HepG2 (cell line): ENCODE data around the gene PCSK2. TPM values are rescaled to one million over a fixed set of nuclear protein-coding genes. Genes with fewer than 3 reads are reported as not detected.

Experiments used
- ATAC-seq: fragments of 200-7000 bp; cut with Tn5 transposase; 3 replicates; pipeline ENCODE4 v1.9.1; 2020; ENCODE audit warnings: mild to moderate bottlenecking, moderate library complexity
- BruUV-seq: library from RNA; stranded (reverse); fragments of 400-500 nt; replicated peaks from 2 replicates; lab custom pipeline; 2021; lab: Mats Ljungman, UMichigan
- CTCF ChIA-PET: fragments of 300-600 bp; formaldehyde crosslinking; extraction: SDS; loops from one replicate; lab custom pipeline; 2021; ENCODE audit warnings: low total read pairs, inconsistent platforms, low intra/inter-chr PET ratio; lab: Yijun Ruan, JAX
- POLR2A ChIA-PET: fragments of 350-600 bp; sonication (Branson Sonifier 250); formaldehyde crosslinking; loops from one replicate; lab custom pipeline; 2020; ENCODE audit warnings: antibody characterized with exemption, inconsistent platforms; lab: Yijun Ruan, JAX
- DNase-seq: peaks from one replicate; pipeline ENCODE4 v3.0.0-alpha.2; 2015; ENCODE audit warnings: low spot score
- FAIRE-seq: peaks from 3 replicates; lab custom pipeline; 2011; peaks lifted over from hg19 to GRCh38; lab: Jason Lieb, UNC
- H2AFZ ChIP-seq: one replicate; pipeline ENCODE4 v1.6.1; 2011; ENCODE audit warnings: low read length, inconsistent platforms
- H3K27ac ChIP-seq: fragments of 300-600 bp; 3 replicates; pipeline ENCODE4 v1.8.0; 2011; ENCODE audit warnings: mixed run types, mild to moderate bottlenecking, mixed read lengths, low read length, inconsistent platforms; ENCODE audit not compliant: insufficient read depth; ENCODE audit errors: extremely low read length
- H3K27me3 ChIP-seq, 2 experiments: fragments of 200-600 bp in 1 of 2; 2 replicates in 1 of 2; 3 replicates in 1 of 2; pipeline versions ENCODE4 v1.6.0 to v1.8.0; 2011; ENCODE audit warnings: low read length in 2 of 2, mild to moderate bottlenecking in 2 of 2, moderate library complexity in 2 of 2, inconsistent platforms in 1 of 2; ENCODE audit not compliant: insufficient read depth in 2 of 2, control insufficient read depth in 1 of 2
- H3K36me3 ChIP-seq, 2 experiments: fragments of 200-600 bp in 1 of 2; replicated peaks in 1 of 2; 2 replicates in 1 of 2; 3 replicates in 1 of 2; pipeline versions ENCODE4 v1.5.1 to v1.8.0; 2011; ENCODE audit warnings: low read length in 2 of 2, inconsistent platforms in 1 of 2; ENCODE audit not compliant: insufficient read depth in 2 of 2, control insufficient read depth in 1 of 2
- H3K4me1 ChIP-seq: 2 replicates; pipeline ENCODE4 v1.5.1; 2012; ENCODE audit warnings: low read length, inconsistent platforms; ENCODE audit not compliant: insufficient read depth
- H3K4me2 ChIP-seq: 2 replicates; pipeline ENCODE4 v1.6.0; 2011; ENCODE audit warnings: low read depth, low read length, inconsistent platforms
- H3K4me3 ChIP-seq, 3 experiments: fragments of 200-600 bp in 1 of 3; sonication (generic), shearing (Covaris generic) in 1 of 3; replicated peaks in 1 of 3; 2 replicates each; pipeline ENCODE4 v1.5.1; 2011 to 2016; ENCODE audit warnings: low read length in 3 of 3, inconsistent platforms in 2 of 3, low read depth in 2 of 3, mild to moderate bottlenecking in 2 of 3, control low read depth in 1 of 3, mixed read lengths in 1 of 3; ENCODE audit not compliant: insufficient read depth in 1 of 3
- H3K79me2 ChIP-seq: one replicate; pipeline ENCODE4 v1.6.1; 2011; ENCODE audit warnings: low read length, inconsistent platforms; ENCODE audit not compliant: insufficient read depth
- H3K9ac ChIP-seq: 2 replicates; pipeline ENCODE4 v1.6.0; 2011; ENCODE audit warnings: mild to moderate bottlenecking, low read depth, low read length, inconsistent platforms; ENCODE audit not compliant: insufficient read depth
- H3K9me3 ChIP-seq: 2 replicates; pipeline ENCODE4 v1.5.1; 2012; ENCODE audit warnings: mild to moderate bottlenecking, low read length
- H4K20me1 ChIP-seq: 2 replicates; pipeline ENCODE4 v1.6.0; 2011; ENCODE audit warnings: inconsistent platforms, mild to moderate bottlenecking, low read length, moderate library complexity; ENCODE audit not compliant: insufficient read depth
- CC2D1A ChIP-seq: sonication (generic); formaldehyde crosslinking; IDR thresholded peaks from 2 replicates; pipeline ENCODE4 v1.8.1; 2023; ENCODE audit warnings: mild to moderate bottlenecking, missing genetic modification reagents
- DMAP1 ChIP-seq: IDR thresholded peaks from 2 replicates; pipeline ENCODE4 v1.6.1; 2016
- GTF2F1 ChIP-seq: fragments of 150-350 bp; IDR thresholded peaks from 2 replicates; pipeline ENCODE4 v1.6.1; 2014; ENCODE audit warnings: low read length
- HCFC1 ChIP-seq: fragments of 150-350 bp; IDR thresholded peaks from 2 replicates; pipeline ENCODE4 v1.6.1; 2014; ENCODE audit warnings: low read depth, low read length
- JUNB ChIP-seq: sonication (generic); formaldehyde crosslinking; IDR thresholded peaks from 2 replicates; pipeline ENCODE4 v1.8.0; 2022; ENCODE audit warnings: missing genetic modification reagents, mild to moderate bottlenecking, borderline replicate concordance
- RXRA ChIP-seq: sonication (generic); formaldehyde crosslinking; IDR thresholded peaks from 2 replicates; pipeline ENCODE4 v1.5.1; 2020; ENCODE audit warnings: missing genetic modification reagents
- SIN3B ChIP-seq: fragments of 150-350 bp; IDR thresholded peaks from 2 replicates; pipeline ENCODE4 v1.6.1; 2014; ENCODE audit warnings: low read length
- SOX5 ChIP-seq: IDR thresholded peaks from 2 replicates; pipeline ENCODE4 v1.6.1; 2016; ENCODE audit warnings: borderline replicate concordance
- ZFP1 ChIP-seq: IDR thresholded peaks from 2 replicates; pipeline ENCODE4 v1.6.1; 2016
- ZFYVE20 ChIP-seq: sonication (generic); formaldehyde crosslinking; IDR thresholded peaks from 2 replicates; pipeline ENCODE4 v1.8.0; 2023; ENCODE audit warnings: low read depth, mild to moderate bottlenecking, moderate library complexity, missing genetic modification reagents, borderline replicate concordance
- ZKSCAN5 ChIP-seq: sonication (generic); formaldehyde crosslinking; IDR thresholded peaks from 2 replicates; pipeline ENCODE4 v1.5.1; 2020; ENCODE audit warnings: mild to moderate bottlenecking, missing genetic modification reagents
- ZNF124 ChIP-seq: sonication (generic); formaldehyde crosslinking; IDR thresholded peaks from 2 replicates; pipeline ENCODE4 v1.4.0; 2020; ENCODE audit warnings: missing genetic modification reagents
- ZNF343 ChIP-seq: sonication (generic); formaldehyde crosslinking; IDR thresholded peaks from 2 replicates; pipeline ENCODE4 v1.4.0; 2020; ENCODE audit warnings: mild to moderate bottlenecking, missing genetic modification reagents
- ZNF468 ChIP-seq: sonication (generic); formaldehyde crosslinking; IDR thresholded peaks from 2 replicates; pipeline ENCODE4 v1.8.0; 2022; ENCODE audit warnings: mild to moderate bottlenecking, moderate library complexity, missing genetic modification reagents
- ZNF687 ChIP-seq: sonication (generic); formaldehyde crosslinking; IDR thresholded peaks from 2 replicates; pipeline ENCODE4 v1.5.1; 2020; ENCODE audit warnings: mild to moderate bottlenecking, missing genetic modification reagents, moderate library complexity
- ZSCAN30 ChIP-seq: sonication (generic); formaldehyde crosslinking; IDR thresholded peaks from 2 replicates; pipeline ENCODE4 v1.5.0; 2020; ENCODE audit warnings: mild to moderate bottlenecking, missing genetic modification reagents
- WGBS: methylation state at CpG from one replicate; pipeline ENCODE4 v1.1.6; 2017; ENCODE audit warnings: low lambda C conversion rate; 5-methylcytosine and 5-hydroxymethylcytosine counted together
- in situ Hi-C: cut with HindIII; loops from 2 replicates; pipeline ENCODE4 v1.10.0; 2017; ENCODE audit warnings: low pct_unique_long_range_greater_than_20kb; ENCODE audit not compliant: extremely low pct_ligation_motif_present
- intact Hi-C: fragments of 100-400 bp; cut with micrococcal nuclease; formaldehyde crosslinking; loops from one replicate; pipeline ENCODE4 v1.10.0; 2022; ENCODE audit not compliant: unreplicated experiment
- polyA plus RNA-seq, 8 experiments: library from polyadenylated mRNA; depleted of rRNA in 3 of 8; stranded (reverse) in 7 of 8; unstranded in 1 of 8; fragments of >200 nt; fragmentation: Illumina TruSeq in 4 of 8; extraction: Trizol in 4 of 8; gene quantifications; 2 replicates each; pipeline versions ENCODE4 v1.2.1 to v1.2.3, GENCODE V29; 2011 to 2016; ENCODE audit warnings: low read depth in 4 of 8, missing spikeins in 1 of 8, mixed read lengths in 1 of 8; ENCODE audit not compliant: insufficient read depth in 1 of 8
- total RNA-seq, 5 experiments: library from RNA; depleted of rRNA; stranded (reverse); fragments of >200 nt; fragmentation: Illumina TruSeq; extraction: Trizol; gene quantifications; 2 replicates each; pipeline ENCODE4 v1.2.3, GENCODE V29; 2016; ENCODE audit warnings: low read depth in 1 of 5
- TF ChIP-seq, protein P1 (sequence below): sonication (generic); formaldehyde crosslinking; IDR thresholded peaks from 2 replicates; pipeline ENCODE4 v1.4.0; 2020; ENCODE audit warnings: low read depth, mild to moderate bottlenecking, missing genetic modification reagents

PCSK2 gene
- total and polyA plus RNA-seq, 2 of the 13 experiments (the other 11 are each of a cell fraction or from before 2014, with no cell fraction given): not detected

DNA sequence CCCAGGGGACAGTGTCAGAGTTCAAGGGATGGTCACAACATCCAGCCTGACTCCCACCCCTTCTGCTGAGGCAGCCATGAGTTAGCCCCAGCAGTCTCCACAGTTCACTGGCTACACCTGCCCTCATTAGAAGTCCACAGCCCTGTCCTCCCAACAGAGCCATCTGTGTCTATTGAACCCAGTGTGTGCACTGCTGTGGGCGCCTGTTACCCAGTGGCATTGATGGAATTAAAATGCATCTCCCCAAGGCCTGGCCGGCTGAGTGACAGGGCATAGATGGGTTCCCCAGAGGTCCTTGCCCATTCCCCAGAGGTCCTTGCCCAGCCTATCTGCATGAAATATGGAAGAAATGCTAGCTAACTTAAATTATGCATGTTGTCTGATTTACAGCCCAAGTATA is 73.3 kb downstream of the PCSK2 start:
- H3K79me2 ChIP-seq: no peaks in the 10 kb centered on the region
- ATAC-seq (no peak), DNase-seq (no peak), FAIRE-seq (no peak)
- no TSS peak for BruUV-seq
- H3K27me3 ChIP-seq: no peaks in the 10 kb centered on the region
- intact Hi-C loops: no loop called here
- WGBS: 6% methylated on average over 2 of the region's 2 CpGs
- no peak overlapping the region for H3K9ac ChIP-seq
- H3K4me3 ChIP-seq: no peak overlapping the region
- no peaks in the 10 kb centered on the region for H3K36me3 ChIP-seq
- no peak for TF ChIP-seq DMAP1
- TF ChIP-seq RXRA (CRISPR knock-in tag): no peak
- no peak for TF ChIP-seq ZNF687 (CRISPR knock-in tag)
- TF ChIP-seq, protein P1, sequence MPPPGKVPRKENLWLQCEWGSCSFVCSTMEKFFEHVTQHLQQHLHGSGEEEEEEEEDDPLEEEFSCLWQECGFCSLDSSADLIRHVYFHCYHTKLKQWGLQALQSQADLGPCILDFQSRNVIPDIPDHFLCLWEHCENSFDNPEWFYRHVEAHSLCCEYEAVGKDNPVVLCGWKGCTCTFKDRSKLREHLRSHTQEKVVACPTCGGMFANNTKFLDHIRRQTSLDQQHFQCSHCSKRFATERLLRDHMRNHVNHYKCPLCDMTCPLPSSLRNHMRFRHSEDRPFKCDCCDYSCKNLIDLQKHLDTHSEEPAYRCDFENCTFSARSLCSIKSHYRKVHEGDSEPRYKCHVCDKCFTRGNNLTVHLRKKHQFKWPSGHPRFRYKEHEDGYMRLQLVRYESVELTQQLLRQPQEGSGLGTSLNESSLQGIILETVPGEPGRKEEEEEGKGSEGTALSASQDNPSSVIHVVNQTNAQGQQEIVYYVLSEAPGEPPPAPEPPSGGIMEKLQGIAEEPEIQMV (CRISPR knock-in tag): no peak
- no peak for TF ChIP-seq SIN3B
- TF ChIP-seq SOX5 (CRISPR knock-in tag): no peak
- no peak for TF ChIP-seq ZKSCAN5 (CRISPR knock-in tag)
- no peak for TF ChIP-seq JUNB (CRISPR knock-in tag)
- no peak for TF ChIP-seq GTF2F1
- TF ChIP-seq ZFYVE20 (CRISPR knock-in tag): no peak
- no peak for TF ChIP-seq ZSCAN30
- TF ChIP-seq ZNF124 (CRISPR knock-in tag): no peak
- TF ChIP-seq HCFC1: no peak
- no peak for TF ChIP-seq ZNF468 (CRISPR knock-in tag)
- TF ChIP-seq ZFP1: no peak
- no peak for TF ChIP-seq CC2D1A (CRISPR knock-in tag)
- no peak for TF ChIP-seq ZNF343
- H3K9me3 ChIP-seq: no peaks in the 10 kb centered on the region
- H4K20me1 ChIP-seq: no peaks in the 10 kb centered on the region
- H2AFZ ChIP-seq: no peak overlapping the region
- H3K27ac ChIP-seq: no peak overlapping the region
- in situ Hi-C loops: no loop called here
- ChIA-PET CTCF (no interaction called here), POLR2A (no interaction called here)
- no peaks in the 10 kb centered on the region for H3K4me1 ChIP-seq
- H3K4me2 ChIP-seq: no peak overlapping the region
